ENCODE data around the gene SEC16A.
"Not testable (repeated sequence)": the region's sequence is repeated elsewhere in the genome, so short reads cannot be mapped to it uniquely, and the experiment has no call there.

Gene SEC16A

DNA sequence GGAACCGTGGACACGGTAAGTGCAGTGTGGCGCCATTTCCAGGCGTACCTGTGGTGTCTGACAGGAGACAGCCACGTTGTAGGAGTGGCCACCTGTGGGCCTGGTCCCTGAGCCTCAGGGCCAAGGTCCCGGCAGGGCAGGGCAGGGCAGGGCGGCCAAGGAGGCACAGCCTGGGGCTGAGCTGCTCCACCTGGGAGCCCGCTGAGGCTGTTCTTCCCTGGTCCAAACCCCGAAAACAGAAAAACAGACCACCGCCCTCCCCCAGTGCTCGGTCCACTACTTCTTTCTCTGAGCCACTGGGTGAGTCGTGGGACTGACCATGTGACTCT is 63.8 kb downstream of the SEC16A start:
- no peak for DNase-seq (ENCODE audit: low read depth)

DNA sequence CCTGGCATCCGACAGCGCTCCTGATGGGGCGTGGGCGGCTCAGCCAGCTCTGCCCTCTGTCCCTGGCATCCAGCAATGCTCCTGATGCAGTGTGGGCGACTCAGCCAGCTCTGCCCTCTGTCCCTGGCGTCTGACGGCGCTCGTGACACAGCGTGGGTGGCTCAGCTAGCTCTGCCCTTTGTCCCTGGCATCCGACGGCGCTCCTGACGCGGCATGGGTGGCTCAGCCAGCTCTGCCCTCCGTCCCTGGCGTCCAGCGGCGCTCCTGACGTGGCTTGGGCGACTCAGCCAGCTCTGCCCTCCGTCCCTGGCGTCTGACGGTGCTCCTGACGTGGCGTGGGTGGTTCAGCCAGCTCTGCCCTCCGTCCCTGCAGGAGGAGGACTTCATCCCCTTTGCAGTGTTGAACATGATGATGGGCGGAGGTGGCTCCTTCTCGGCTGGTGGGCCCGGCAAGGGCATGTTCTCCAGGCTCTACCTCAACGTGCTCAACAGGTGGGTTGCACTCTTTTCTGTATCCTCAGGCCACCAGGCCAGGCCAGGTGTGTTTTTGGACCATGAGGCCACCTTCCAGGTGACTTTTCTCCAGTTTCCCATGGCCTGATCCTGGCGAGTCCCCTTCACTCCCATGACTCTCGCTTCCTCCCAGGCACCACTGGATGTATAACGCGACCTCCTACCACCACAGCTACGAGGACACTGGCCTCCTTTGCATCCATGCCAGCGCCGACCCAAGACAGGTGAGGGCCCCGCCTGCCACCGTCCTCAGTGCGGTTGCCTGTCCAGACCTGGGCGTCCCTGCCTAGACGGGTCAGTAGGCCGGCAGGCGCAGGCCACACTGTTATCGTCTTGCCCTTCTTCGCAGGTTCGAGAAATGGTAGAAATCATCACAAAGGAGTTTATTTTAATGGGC is 64.4 kb downstream of the SEC16A start:
- DNase-seq (ENCODE audit: low read depth): no peak

- no peak for DNase-seq (ENCODE audit: low read depth)
Observed at GRCh38 chr9:136416914-136417313, 65.9 kb downstream of the SEC16A start.

DNA sequence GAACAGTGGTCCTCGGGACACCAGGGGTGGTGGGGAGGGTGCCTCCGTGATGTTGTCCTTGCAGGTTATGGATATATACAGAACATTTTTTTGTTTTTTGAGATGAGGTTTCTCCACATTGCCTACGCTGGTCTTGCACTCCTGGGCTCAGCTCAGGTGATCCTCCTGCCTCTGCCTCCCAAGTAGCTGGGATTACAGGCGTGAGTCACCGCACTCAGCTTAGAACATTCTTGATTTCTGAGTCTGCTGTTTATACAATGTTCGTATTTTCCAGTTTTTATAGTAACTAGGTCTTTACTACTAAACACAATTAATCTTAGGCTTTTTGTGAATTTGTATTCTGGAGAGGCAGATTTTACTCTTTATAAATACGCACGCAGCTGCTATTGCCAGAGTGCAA is 66.4 kb downstream of the SEC16A start:
- no peak for DNase-seq (ENCODE audit: low read depth)

GRCh38 chr9:136412962-136413361 is 69.9 kb downstream of the SEC16A start:
- DNase-seq (ENCODE audit: low read depth): no peak

- no peak for DNase-seq (ENCODE audit: low read depth)
Observed at GRCh38 chr9:136411378-136411777, 71.5 kb downstream of the SEC16A start.

GRCh38 chr9:136410500-136411287 is 72.1 kb downstream of the SEC16A start, which contains the start of the genes ENTR1 and PMPCA:
Gene ENTR1, minus strand, starts transcription at chr9:136410614. Its CDS starts 217 bp downstream, at chr9:136410397.
Gene PMPCA, plus strand, starts transcription at chr9:136410658. Its CDS starts 11 bp downstream, at chr9:136410669.
- DNase-seq (ENCODE audit: low read depth): peak; percentile 97

DNA sequence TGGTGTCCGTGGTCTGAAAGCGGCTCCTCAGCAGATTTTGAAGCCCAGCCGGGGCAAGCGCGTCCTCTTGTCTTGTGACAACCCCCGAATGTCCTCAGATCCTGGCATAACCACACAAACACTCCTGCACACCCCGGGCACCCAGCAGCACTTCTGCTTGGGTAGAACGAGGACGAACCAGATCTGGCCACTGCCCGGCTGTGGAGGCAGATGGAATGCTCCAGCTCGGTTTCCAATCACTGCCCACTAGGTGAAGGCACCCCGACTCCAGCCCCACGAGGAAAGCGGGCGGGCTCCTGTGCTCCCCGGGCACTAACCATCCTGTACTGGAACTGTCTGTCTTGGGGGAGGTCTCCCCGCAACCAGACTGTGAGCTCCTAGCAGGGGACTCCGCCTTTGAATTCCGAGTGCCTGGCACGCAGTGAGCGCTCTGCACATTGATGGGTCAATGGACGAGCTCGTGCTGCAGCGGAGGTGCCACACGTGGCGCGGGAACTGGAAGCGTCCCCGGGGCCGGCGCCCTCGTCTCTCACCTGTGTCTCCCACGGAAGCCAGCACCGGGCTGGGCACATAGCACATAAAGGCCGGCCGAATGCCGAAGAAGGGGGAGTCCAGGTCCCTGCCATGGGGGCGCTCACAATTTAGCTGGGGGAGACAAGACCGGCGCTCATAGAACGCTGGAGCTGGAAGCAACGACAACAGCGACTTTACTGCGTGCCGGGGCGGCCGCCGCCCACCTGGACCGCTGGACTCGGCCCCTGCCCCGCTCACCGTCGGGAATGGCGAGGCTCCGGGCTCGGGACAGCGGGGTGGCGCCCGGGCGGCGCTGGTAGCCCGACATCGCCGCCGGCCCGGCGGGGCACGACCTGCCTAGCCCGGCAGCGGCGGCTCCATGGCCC is 73.0 kb downstream of the SEC16A start:
- peak; percentile 16 for DNase-seq (ENCODE audit: low read depth)

DNA sequence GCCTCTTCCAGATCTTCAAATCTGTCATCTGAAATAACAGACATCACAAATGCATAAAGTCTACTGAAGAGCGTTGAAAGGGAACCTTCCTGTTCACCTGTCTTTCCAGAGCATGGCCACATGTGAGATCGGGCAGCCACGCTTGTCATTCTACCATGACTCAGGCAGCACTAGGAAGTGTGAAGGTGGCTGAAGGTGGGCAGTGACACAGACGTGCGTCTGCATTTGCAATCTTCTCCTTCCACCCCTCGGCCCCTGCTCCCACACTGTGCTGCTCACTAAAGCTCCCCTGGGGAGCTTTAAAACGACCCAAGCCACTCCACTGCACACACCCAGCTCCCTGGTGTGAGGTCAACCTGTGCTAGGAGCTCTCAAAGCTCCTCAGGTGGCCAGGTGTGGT is 74.9 kb downstream of the SEC16A start:
- no peak for DNase-seq (ENCODE audit: low read depth)

DNA sequence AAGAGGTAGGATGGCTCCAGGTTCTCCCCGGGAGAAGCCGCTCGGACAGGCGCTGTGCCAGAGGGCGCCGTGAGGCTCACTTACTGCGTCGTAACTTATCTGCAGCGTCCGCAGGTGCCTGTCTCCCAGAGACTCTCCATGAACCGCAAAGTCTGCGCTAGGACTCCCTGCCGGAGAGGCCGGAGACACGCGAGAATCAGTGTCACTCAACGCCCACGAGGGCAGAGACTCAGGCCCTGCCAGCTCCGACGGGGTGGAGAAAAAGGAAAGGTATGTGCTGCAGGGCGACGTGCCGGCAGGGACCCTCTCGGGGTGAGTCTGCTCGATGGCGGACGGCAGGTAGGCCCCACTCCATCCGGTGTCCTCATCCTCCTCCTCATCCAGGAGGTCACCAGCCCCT is 75.8 kb downstream of the SEC16A start:
- not testable (repeated sequence) for DNase-seq (ENCODE audit: low read depth)

DNA sequence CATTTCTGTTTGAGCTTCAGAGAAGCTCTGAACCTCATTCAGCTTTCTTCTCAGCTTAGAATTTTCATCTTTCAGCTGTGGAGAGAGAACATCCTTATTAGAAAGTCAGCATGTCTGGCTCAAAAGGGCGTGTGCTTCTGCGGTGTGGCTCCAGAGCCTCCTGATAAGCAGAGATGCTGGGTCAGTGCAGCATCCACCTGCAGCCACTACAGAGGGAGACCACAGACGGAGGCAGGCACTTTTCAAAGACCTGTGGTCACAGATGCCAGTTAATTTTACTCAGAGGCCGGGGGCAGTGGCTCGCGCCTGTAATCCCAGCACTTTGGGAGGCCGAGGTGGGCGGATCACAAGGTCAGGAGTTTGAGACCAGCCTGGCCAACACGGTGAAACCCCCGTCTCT is 76.9 kb downstream of the SEC16A start:
- not testable (repeated sequence) for DNase-seq (ENCODE audit: low read depth)

DNA sequence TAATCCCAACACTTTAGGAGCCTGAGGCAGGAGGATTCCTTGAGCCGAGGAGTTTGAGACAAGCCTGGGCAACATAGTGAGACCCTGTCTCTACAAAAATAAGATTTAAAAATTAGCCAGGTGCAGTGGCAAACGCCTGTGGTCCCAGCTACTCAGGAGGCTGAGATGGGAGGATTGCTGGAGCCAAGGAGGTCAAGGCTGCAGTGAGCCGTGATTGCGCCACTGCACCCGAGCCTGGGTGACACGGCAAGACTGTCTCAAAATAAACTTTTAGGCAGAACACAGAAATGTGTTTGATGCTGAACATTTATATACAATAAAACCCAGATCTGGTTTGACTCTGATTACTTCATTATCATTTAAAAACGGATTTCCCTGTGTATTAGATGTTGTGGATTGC is 77.4 kb downstream of the SEC16A start:
- DNase-seq (ENCODE audit: low read depth): no peak

GRCh38 chr9:136404801-136405136 is 78.1 kb downstream of the SEC16A start:
- no peak for DNase-seq (ENCODE audit: low read depth)

DNA sequence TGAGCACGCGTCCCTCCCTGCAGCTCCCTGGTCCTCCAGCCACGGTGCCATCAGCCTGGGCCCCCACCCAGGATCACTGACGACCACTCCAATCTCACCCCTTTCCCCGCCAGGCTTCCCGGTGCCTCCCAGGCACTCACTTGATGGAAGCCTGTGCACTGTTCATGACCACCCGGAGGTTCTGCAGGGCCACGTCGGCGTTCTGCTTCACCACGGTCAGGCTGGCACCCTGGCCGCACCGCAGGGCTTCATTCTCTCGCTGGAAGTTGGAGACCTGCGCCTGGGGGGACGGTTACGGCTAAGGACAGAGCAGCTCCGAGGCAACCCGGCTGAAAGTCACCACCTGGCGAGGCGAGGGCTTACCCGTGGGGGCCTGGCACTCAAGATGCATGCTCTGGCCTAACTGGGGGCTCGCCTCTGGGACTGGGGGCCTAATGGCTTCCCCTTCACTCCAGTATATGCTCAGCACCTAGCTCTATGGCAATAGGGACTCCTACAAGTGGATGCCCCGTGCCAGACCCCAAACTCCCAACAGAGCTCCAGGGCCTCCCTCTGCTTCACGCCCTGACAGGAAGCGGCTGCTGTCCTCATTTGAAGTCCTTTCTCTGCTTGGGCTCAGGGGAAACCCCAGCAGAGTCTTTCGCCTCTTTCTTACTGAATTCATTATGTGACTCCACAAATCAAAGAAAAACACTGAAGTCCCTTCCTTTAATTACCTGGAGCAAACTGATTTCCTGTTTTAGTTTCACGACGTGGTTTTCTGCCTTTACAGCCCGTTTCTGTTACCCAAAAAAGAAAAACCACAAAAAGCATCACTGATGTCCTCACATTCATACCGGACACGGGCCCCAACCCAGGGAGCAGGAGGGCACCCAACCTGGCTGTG is 78.7 kb downstream of the SEC16A start:
- no peak for DNase-seq (ENCODE audit: low read depth)

GRCh38 chr9:136403538-136403914 is 79.3 kb downstream of the SEC16A start:
- DNase-seq (ENCODE audit: low read depth): peak; percentile 77

- no peak for DNase-seq (ENCODE audit: low read depth)
Observed at GRCh38 chr9:136402067-136402466, 80.8 kb downstream of the SEC16A start.

DNA sequence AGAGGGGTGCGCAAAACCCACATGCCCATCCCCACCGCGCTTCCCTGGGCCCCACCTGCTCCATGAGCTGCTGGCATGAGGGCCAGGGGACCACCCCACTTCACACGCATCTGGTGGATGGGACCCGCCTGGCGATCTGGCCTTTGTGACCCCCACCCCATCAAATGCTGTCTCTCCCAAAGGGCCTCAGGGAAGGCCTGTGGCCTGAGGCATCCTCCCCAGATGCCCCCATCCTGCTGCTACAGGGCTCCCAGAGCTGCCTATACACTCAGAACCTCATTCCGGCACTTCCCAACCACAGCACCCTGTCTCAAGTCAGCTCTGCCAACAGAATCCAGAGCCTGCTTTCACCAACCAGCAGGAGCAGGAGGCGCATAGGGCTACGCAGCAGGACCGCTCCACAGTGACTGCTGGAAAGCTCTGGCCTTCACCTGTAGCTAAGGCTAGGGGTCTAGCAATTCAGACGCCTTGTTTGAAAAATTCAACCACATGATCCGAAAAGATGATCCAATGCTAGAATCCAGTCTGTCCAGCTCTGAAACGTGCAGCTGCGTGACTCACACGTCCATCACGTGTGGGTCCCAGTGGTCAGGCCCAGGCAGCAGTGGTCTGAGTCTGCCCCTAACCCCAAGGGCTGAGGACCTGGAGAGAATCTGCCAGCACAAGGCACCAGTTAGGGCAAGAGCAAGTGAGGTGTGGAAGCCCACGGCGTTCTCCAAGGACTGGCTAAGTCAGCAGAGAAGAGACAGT is 81.5 kb downstream of the SEC16A start:
- no peak for DNase-seq (ENCODE audit: low read depth)

DNA sequence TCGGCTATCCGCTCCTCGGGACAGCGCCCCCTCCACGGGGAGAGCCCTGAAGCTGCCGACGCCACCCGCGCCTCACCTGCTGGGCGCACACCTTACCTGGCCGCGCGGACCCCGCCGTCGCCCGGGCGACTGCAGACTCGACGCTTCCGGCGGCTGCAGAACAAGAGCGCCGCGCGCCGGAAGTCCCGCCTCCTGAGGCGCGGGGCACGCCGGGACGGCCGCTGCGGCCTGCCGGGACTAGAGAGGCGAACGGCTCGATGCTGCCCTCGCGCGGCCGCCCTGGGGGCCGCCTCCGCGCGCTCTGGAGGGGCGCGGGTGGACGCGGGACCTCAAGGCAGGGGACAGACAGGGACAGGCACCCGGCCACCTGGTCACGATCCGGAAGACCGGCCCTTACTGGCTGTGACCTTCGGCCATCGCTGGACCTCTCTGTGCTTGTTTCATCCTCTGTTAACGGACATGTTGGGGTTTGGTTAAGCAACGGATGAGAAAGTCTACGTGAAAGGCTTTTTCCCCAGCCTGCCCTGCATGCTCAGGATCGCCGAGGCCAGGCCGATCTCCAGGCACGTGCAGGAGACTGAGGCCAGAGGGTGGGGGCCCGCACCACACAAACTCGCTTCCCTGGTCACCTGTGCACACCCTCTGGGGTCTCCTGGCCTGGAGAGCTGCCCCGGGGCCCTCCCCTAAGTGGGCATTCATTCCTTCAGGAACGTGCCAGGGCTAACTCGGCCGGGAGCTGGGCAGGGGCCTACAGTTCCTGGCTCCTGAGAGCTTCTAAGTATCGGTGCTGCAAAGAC is 82.6 kb downstream of the SEC16A start, which contains the start of gene SNAPC4:
SNAPC4 (minus strand) TSS at position 133 of the 797 bp plus-strand sequence. CDS start 1,742 bp downstream, outside the sequence.
- peak; percentile 80 for DNase-seq (ENCODE audit: low read depth)
